H1 (cell line): Measurements from ENCODE around the gene FAM83C. TPM values are rescaled to one million over a fixed set of nuclear protein-coding genes. Genes with fewer than 3 reads are reported as not detected.

Source experiments
- CEBPB ChIP-seq: IDR thresholded peaks from 2 replicates; pipeline ENCODE4 v1.6.1; 2012; ENCODE audit warnings: low read depth, low read length
- CHD2 ChIP-seq: IDR thresholded peaks from 2 replicates; pipeline ENCODE4 v1.6.1; 2012; ENCODE audit warnings: low read length, improper control_type of control experiment
- KDM1A ChIP-seq: fragments of 200-600, 300-600 bp; sonication (generic); IDR thresholded peaks from 2 replicates; pipeline ENCODE4 v1.7.1; 2016; ENCODE audit warnings: mild to moderate bottlenecking, low read length, borderline replicate concordance
- POLR2A ChIP-seq, 2 experiments: IDR thresholded peaks; 1 replicate in 1 of 2; 2 replicates in 1 of 2; pipeline ENCODE4 v1.6.1; 2011; ENCODE audit warnings: low read depth in 2 of 2, low read length in 2 of 2, mild to moderate bottlenecking in 2 of 2; ENCODE audit errors: control extremely low read depth in 1 of 2
- POLR2AphosphoS5 ChIP-seq: IDR thresholded peaks from 2 replicates; pipeline ENCODE4 v1.6.1; 2011; ENCODE audit warnings: low read depth, low read length
- SAP30 ChIP-seq: fragments of 300-600 bp; sonication (generic); IDR thresholded peaks from 2 replicates; pipeline ENCODE4 v1.7.1; 2012; ENCODE audit warnings: low read length, moderate library complexity, mild to moderate bottlenecking, inconsistent platforms; ENCODE audit not compliant: insufficient read depth, insufficient replicate concordance
- SIN3A ChIP-seq, 2 experiments: IDR thresholded peaks in 1 of 2; conservative IDR thresholded peaks in 1 of 2; 2 replicates each; pipeline ENCODE4 v1.6.1; 2011 to 2012; ENCODE audit warnings: low read length in 2 of 2, improper control_type of control experiment in 1 of 2, low read depth in 1 of 2, mild to moderate bottlenecking in 1 of 2
- SP4 ChIP-seq: IDR thresholded peaks from 2 replicates; pipeline ENCODE4 v1.6.1; 2012; ENCODE audit warnings: low read length, inconsistent platforms
- SUZ12 ChIP-seq: fragments of 200-600 bp; sonication (generic); IDR thresholded peaks from 2 replicates; pipeline ENCODE4 v1.6.1; 2012; ENCODE audit warnings: mild to moderate bottlenecking, inconsistent platforms, low read length, moderate library complexity, mixed read lengths
- TAF7 ChIP-seq: optimal IDR thresholded peaks from 2 replicates; pipeline ENCODE3; 2011; ENCODE audit warnings: low read depth, mild to moderate bottlenecking, inconsistent platforms, low read length, moderate library complexity, borderline replicate concordance
- polyA plus RNA-seq, 7 experiments: library from polyadenylated mRNA; depleted of rRNA in 3 of 7; stranded (reverse) in 5 of 7; unstranded in 2 of 7; fragments of >200 nt in 5 of 7; fragments of 200-250 nt in 2 of 7; gene quantifications; 1 replicate in 5 of 7; 2 replicates in 1 of 7; 4 replicates in 1 of 7; pipeline versions ENCODE4 v1.2.1 to v1.2.3, GENCODE V29; 2011 to 2013; ENCODE audit warnings: missing spikeins in 2 of 7, mixed read lengths in 2 of 7
- total RNA-seq: library from RNA; stranded (reverse); fragmentation: NEBNext Ultra II Directional; extraction: Animal tissue kit (Norgen Biotek cat#: 25700); gene quantifications from 2 replicates; pipeline ENCODE4 v1.2.1, GENCODE V29; 2021

FAM83C gene
- total and polyA plus RNA-seq, 2 of the 8 experiments (the other 6 are each of a cell fraction or from before 2014, with no cell fraction given), result not detected

DNA sequence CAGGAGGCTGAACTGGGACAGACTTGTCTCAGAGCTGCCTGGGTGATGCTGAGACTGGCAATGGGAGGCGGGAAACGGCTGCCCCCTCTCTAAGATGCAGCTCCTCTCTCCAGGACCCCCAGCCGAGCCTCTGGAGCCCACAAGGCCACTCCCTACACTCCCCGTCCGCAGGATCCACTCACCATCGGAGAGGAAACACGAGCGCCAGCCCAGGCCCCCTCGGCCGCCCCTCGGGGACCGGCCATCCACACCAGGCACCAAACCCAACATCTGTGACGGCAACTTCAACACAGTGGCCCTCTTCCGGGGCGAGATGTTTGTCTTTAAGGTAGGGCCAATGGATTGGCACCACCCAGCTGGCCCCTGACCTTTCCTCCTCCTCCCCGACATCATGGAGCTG is 25.1 kb downstream of the FAM83C start (continued):
- TF ChIP-seq SP4 (no peak), CEBPB (no peak), SUZ12 (no peak), POLR2AphosphoS5 (no peak), TAF7 (no peak), SAP30 (no peak), POLR2A (IDR thresholded peaks at IDR 0.05; ENCODE audit: control extremely low read depth in 1 of 2, low read depth in 2 of 2, low read length in 2 of 2) (no peak), CHD2 (no peak), KDM1A (no peak), SIN3A (conservative IDR thresholded peaks at IDR 0.05 in 1 of 2, IDR thresholded peaks at IDR 0.05 in 1 of 2; ENCODE audit: low read depth in 1 of 2, low read length in 2 of 2) (no peak)
